ENCODE measurements around the gene KIRREL3.

Gene KIRREL3

GRCh38 chr11:126543691-126544090, 456.9 kb downstream of the KIRREL3 start:
- no peak for DNase-seq (ENCODE audit: low read depth in 1 of 2, low spot score in 1 of 2)

GRCh38 chr11:126542334-126543015, 458.1 kb downstream of the KIRREL3 start:
- DNase-seq (ENCODE audit: low read depth in 1 of 2, low spot score in 1 of 2), result no peak

GRCh38 chr11:126538071-126538470, 462.5 kb downstream of the KIRREL3 start:
- DNase-seq (ENCODE audit: low read depth in 1 of 2, low spot score in 1 of 2), result no peak

- DNase-seq (ENCODE audit: low read depth in 1 of 2, low spot score in 1 of 2), result no peak
Measured at GRCh38 chr11:126537492-126537891, 463.1 kb downstream of the KIRREL3 start.

- no peak for DNase-seq (ENCODE audit: low read depth in 1 of 2, low spot score in 1 of 2)
Measured at GRCh38 chr11:126534141-126534805, 466.3 kb downstream of the KIRREL3 start.

GRCh38 chr11:126533560-126533959, 467.0 kb downstream of the KIRREL3 start:
- DNase-seq (ENCODE audit: low read depth in 1 of 2, low spot score in 1 of 2), result no peak

GRCh38 chr11:126530416-126530815, 470.2 kb downstream of the KIRREL3 start:
- no peak for DNase-seq (ENCODE audit: low read depth in 1 of 2, low spot score in 1 of 2)

GRCh38 chr11:126529037-126529436, 471.5 kb downstream of the KIRREL3 start:
- DNase-seq (ENCODE audit: low read depth in 1 of 2, low spot score in 1 of 2), result no peak

GRCh38 chr11:126528075-126528474, 472.5 kb downstream of the KIRREL3 start:
- DNase-seq (ENCODE audit: low read depth in 1 of 2, low spot score in 1 of 2), result no peak

GRCh38 chr11:126527651-126528050, 472.9 kb downstream of the KIRREL3 start:
- no peak for DNase-seq (ENCODE audit: low read depth in 1 of 2, low spot score in 1 of 2)

- DNase-seq (ENCODE audit: low read depth in 1 of 2, low spot score in 1 of 2), result no peak
Measured at GRCh38 chr11:126526471-126526870, 474.1 kb downstream of the KIRREL3 start.

- DNase-seq (ENCODE audit: low read depth in 1 of 2, low spot score in 1 of 2), result no peak
Measured at GRCh38 chr11:126525702-126526101, 474.9 kb downstream of the KIRREL3 start.

- DNase-seq (ENCODE audit: low read depth in 1 of 2, low spot score in 1 of 2), result no peak
Measured at GRCh38 chr11:126525216-126525615, 475.4 kb downstream of the KIRREL3 start.

- DNase-seq (ENCODE audit: low read depth in 1 of 2, low spot score in 1 of 2), result no peak
Measured at GRCh38 chr11:126523441-126524205, 476.9 kb downstream of the KIRREL3 start.

- no peak for DNase-seq (ENCODE audit: low read depth in 1 of 2, low spot score in 1 of 2)
Measured at GRCh38 chr11:126522606-126523005, 478.0 kb downstream of the KIRREL3 start.

- no peak for DNase-seq (ENCODE audit: low read depth in 1 of 2, low spot score in 1 of 2)
Measured at GRCh38 chr11:126522152-126522551, 478.4 kb downstream of the KIRREL3 start.

- no peak for DNase-seq (ENCODE audit: low read depth in 1 of 2, low spot score in 1 of 2)
Measured at GRCh38 chr11:126521196-126521595, 479.4 kb downstream of the KIRREL3 start.

- DNase-seq (ENCODE audit: low read depth in 1 of 2, low spot score in 1 of 2), result no peak
Measured at GRCh38 chr11:126519764-126520734, 480.5 kb downstream of the KIRREL3 start.

- no peak for DNase-seq (ENCODE audit: low read depth in 1 of 2, low spot score in 1 of 2)
Measured at GRCh38 chr11:126518972-126519690, 481.4 kb downstream of the KIRREL3 start.
